ENCODE results near the gene CBX2.

Gene CBX2

GRCh38 chr17:79796444-79796762 lies 18.5 kb downstream of the CBX2 start:
- Histone ChIP-seq H3K79me2 (ENCODE audit: control insufficient read depth, low read length) (peaks cover 14% of the 10 kb centered on the region), H3K4me2 (ENCODE audit: low read length) (peak overlapping the region; percentile 78), H3K36me3 (ENCODE audit: control insufficient read depth, low read length) (peaks cover 12% of the 10 kb centered on the region; the same call in 1 of the 2 replicates), H3K4me1 (ENCODE audit: control insufficient read depth, low read length) (peaks cover 43% of the 10 kb centered on the region), H3K9me3 (ENCODE audit: control insufficient read depth, insufficient read depth, low read length) (no peaks in the 10 kb centered on the region), H3K9me2 (replicated peaks; ENCODE audit: control insufficient read depth, low read length) (no peaks in the 10 kb centered on the region), H3K4me3 (ENCODE audit: low read length) (peak overlapping the region; percentile 85), H3F3A (ENCODE audit: control insufficient read depth, insufficient read depth) (peaks cover 5% of the 10 kb centered on the region; the same call in 1 of the 2 replicates), H4K20me1 (ENCODE audit: control insufficient read depth, insufficient read depth, low read depth, low read length) (no peaks in the 10 kb centered on the region), H3K27ac (ENCODE audit: low read depth, low read length) (peak overlapping the region; percentile 50), H3K27me3 (ENCODE audit: control insufficient read depth, low read length) (peaks cover 34% of the 10 kb centered on the region)
- no peak for TF ChIP-seq EZH2phosphoT487 (IDR thresholded peaks at IDR 0.05; ENCODE audit: borderline replicate concordance, low read length)
- no peak for TF ChIP-seq CTCF (IDR thresholded peaks at IDR 0.05; ENCODE audit: low read depth, low read length, poor library complexity, severe bottlenecking)

- Histone ChIP-seq H3K4me1 (ENCODE audit: control insufficient read depth, low read length) (peaks cover 44% of the 10 kb centered on the region), H3K36me3 (ENCODE audit: control insufficient read depth, low read length) (peaks cover 12% of the 10 kb centered on the region; the same call in 1 of the 2 replicates), H3K27ac (ENCODE audit: low read depth, low read length) (peak within 1 kb of the TSS; percentile 50), H3K4me2 (ENCODE audit: low read length) (peak within 1 kb of the TSS; percentile 78), H3K9me3 (ENCODE audit: control insufficient read depth, insufficient read depth, low read length) (no peaks in the 10 kb centered on the region), H3K4me3 (ENCODE audit: low read length) (peak within 1 kb of the TSS; percentile 85), H3F3A (ENCODE audit: control insufficient read depth, insufficient read depth) (peaks cover 8% of the 10 kb centered on the region; the same call in 1 of the 2 replicates), H4K20me1 (ENCODE audit: control insufficient read depth, insufficient read depth, low read depth, low read length) (no peaks in the 10 kb centered on the region), H3K27me3 (ENCODE audit: control insufficient read depth, low read length) (peaks cover 29% of the 10 kb centered on the region), H3K79me2 (ENCODE audit: control insufficient read depth, low read length) (peaks cover 14% of the 10 kb centered on the region), H3K9me2 (replicated peaks; ENCODE audit: control insufficient read depth, low read length) (no peaks in the 10 kb centered on the region)
- TF ChIP-seq EZH2phosphoT487 (IDR thresholded peaks at IDR 0.05; ENCODE audit: borderline replicate concordance, low read length), result no peak
- TF ChIP-seq CTCF (IDR thresholded peaks at IDR 0.05; ENCODE audit: low read depth, low read length, poor library complexity, severe bottlenecking), result no peak
These were observed 19.0 kb downstream of the CBX2 start, which contains the start of gene CBX8 for GRCh38 chr17:79796763-79797491. Gene CBX8, minus strand, starts transcription at chr17:79797077. Its CDS starts 79 bp downstream, at chr17:79796998.

- H3K9me2 ChIP-seq (replicated peaks; ENCODE audit: control insufficient read depth, low read length), result no peaks in the 10 kb centered on the region
- H3K9me3 ChIP-seq (ENCODE audit: control insufficient read depth, insufficient read depth, low read length), result no peaks in the 10 kb centered on the region
- H3K27me3 ChIP-seq (ENCODE audit: control insufficient read depth, low read length), result peaks cover 23% of the 10 kb centered on the region
- peaks cover 44% of the 10 kb centered on the region for H3K4me1 ChIP-seq (ENCODE audit: control insufficient read depth, low read length)
- H3K4me3 ChIP-seq (ENCODE audit: low read length), result peak overlapping the region; percentile 67
- no peaks in the 10 kb centered on the region for H4K20me1 ChIP-seq (ENCODE audit: control insufficient read depth, insufficient read depth, low read depth, low read length)
- H3K79me2 ChIP-seq (ENCODE audit: control insufficient read depth, low read length), result peaks cover 14% of the 10 kb centered on the region
- peaks cover 12% of the 10 kb centered on the region; the same call in 1 of the 2 replicates for H3K36me3 ChIP-seq (ENCODE audit: control insufficient read depth, low read length)
- TF ChIP-seq EZH2phosphoT487 (IDR thresholded peaks at IDR 0.05; ENCODE audit: borderline replicate concordance, low read length) (no peak; the same call in 1 of the 2 replicates), CTCF (IDR thresholded peaks at IDR 0.05; ENCODE audit: low read depth, low read length, poor library complexity, severe bottlenecking) (no peak)
- peaks cover 8% of the 10 kb centered on the region; the same call in 1 of the 2 replicates for H3F3A ChIP-seq (ENCODE audit: control insufficient read depth, insufficient read depth)
- H3K27ac ChIP-seq (ENCODE audit: low read depth, low read length), result no peak overlapping the region
- H3K4me2 ChIP-seq (ENCODE audit: low read length), result peak overlapping the region; percentile 77
These were observed 19.7 kb downstream of the CBX2 start for GRCh38 chr17:79797492-79798298.

Measured in DOHH2 (cell line).